ENCODE results near the gene CDK3.
"Not testable (repeated sequence)": the region's sequence is repeated elsewhere in the genome, so short reads cannot be mapped to it uniquely, and the experiment has no call there.

CDK3 gene

DNA sequence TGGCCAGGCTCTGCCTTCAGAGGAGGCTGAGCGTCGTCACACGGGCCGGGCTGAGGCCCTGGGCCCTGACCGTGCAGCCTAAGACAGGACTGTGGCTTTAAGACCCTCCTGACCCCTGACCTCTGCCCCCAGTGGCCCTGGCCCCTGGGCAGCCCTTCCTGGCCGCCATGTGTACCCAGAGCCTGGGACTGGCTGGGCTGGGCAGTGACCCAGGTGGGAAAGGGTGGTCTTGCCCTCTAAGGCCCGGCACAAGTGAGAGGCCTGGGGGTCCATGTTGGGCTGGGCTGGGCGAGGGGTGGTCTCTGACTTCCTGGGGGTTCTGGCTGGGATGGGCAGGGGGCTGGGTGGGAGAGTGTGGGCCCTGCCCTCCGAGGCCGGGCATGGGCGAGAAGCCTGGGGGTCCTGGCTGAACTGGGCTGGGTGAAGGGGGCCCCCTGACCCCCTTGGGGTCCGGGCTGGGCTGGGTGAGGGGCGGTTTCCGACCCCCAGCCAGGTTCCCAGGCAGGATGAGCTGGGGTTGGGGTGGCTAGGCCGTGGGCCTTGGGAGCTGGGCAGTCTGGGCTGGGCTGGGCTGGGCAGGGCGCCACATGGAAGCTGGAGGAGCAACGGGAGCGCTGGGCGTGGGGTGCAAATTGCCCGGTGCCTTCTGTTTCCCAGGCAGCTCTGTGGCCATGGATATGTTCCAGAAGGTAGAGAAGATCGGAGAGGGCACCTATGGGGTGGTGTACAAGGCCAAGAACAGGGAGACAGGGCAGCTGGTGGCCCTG is at the start of gene CDK3:
CDK3 (plus strand) TSS at position 101 of the 767 bp plus-strand sequence; CDS start at position 672, 571 bp downstream.
- TF ChIP-seq, protein P1, sequence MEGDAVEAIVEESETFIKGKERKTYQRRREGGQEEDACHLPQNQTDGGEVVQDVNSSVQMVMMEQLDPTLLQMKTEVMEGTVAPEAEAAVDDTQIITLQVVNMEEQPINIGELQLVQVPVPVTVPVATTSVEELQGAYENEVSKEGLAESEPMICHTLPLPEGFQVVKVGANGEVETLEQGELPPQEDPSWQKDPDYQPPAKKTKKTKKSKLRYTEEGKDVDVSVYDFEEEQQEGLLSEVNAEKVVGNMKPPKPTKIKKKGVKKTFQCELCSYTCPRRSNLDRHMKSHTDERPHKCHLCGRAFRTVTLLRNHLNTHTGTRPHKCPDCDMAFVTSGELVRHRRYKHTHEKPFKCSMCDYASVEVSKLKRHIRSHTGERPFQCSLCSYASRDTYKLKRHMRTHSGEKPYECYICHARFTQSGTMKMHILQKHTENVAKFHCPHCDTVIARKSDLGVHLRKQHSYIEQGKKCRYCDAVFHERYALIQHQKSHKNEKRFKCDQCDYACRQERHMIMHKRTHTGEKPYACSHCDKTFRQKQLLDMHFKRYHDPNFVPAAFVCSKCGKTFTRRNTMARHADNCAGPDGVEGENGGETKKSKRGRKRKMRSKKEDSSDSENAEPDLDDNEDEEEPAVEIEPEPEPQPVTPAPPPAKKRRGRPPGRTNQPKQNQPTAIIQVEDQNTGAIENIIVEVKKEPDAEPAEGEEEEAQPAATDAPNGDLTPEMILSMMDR (IDR thresholded peaks at IDR 0.05; ENCODE audit: low read depth, low read length, missing control alignments): no peak
- in situ Hi-C loops (cut with HindIII; ENCODE audit: low pct_ligation_motif_present, low sequenced_read_pairs): no loop called here
- H3K4me3 ChIP-seq (ENCODE audit: low read depth, low read length): no peak within 1 kb of the TSS
- no peaks in the 10 kb centered on the region for H3K36me3 ChIP-seq (replicated peaks)
- H3K27me3 ChIP-seq (replicated peaks): no peaks in the 10 kb centered on the region
- no peak for DNase-seq
- no peak within 1 kb of the TSS for H3K27ac ChIP-seq

DNA sequence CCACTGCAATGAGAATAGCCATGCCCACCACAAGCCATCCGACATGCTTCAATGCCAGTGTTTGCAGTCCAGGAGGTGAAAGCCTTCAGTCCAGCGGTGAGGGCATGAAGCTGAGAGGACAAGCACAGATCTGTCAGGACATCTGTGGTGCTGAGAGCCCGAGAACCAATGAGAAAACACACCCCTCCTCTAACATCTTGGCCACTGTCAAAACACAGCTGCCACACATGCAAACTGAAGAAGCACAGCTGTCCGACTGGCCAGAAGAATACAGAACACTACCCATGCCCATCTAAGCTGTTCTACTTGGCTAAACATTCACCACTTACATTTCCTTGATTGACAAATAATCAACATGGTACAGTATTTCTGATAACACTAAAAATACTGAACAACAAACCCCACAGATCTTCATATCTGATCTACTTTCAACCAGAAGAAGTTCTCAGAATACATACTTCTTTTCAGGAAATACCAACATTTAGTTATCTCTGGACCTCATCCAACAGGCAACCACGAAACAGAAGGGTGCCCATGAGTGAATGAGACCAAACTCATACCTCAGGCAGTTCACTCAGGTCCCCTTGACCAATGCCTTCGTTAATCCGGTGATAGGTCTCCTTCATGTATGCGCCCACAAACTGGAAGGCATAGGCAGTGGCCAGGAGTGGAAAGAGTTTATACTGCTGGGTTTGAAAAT is 49.6 kb upstream of the CDK3 start:
- DNase-seq: no peak
- TF ChIP-seq, protein P1 (IDR thresholded peaks at IDR 0.05; ENCODE audit: low read depth, low read length, missing control alignments): no peak
- Histone ChIP-seq H3K4me3 (ENCODE audit: low read depth, low read length) (no peak overlapping the region), H3K27ac (no peak overlapping the region), H3K36me3 (replicated peaks) (peaks cover 70% of the 10 kb centered on the region), H3K27me3 (replicated peaks) (no peaks in the 10 kb centered on the region)
- in situ Hi-C loops (cut with HindIII; ENCODE audit: low pct_ligation_motif_present, low sequenced_read_pairs): no loop called here

GRCh38 chr17:75959051-75959838 is 41.4 kb upstream of the CDK3 start:
- TF ChIP-seq, protein P1 (IDR thresholded peaks at IDR 0.05; ENCODE audit: low read depth, low read length, missing control alignments): no peak
- in situ Hi-C loops (cut with HindIII; ENCODE audit: low pct_ligation_motif_present, low sequenced_read_pairs): no loop called here
- no peak for DNase-seq
- H3K27ac ChIP-seq: no peak overlapping the region
- peaks cover 17% of the 10 kb centered on the region for H3K36me3 ChIP-seq (replicated peaks)
- no peaks in the 10 kb centered on the region for H3K27me3 ChIP-seq (replicated peaks)
- H3K4me3 ChIP-seq (ENCODE audit: low read depth, low read length): no peak overlapping the region

GRCh38 chr17:75959839-75960511 is 40.7 kb upstream of the CDK3 start:
- peaks cover 13% of the 10 kb centered on the region for H3K36me3 ChIP-seq (replicated peaks)
- H3K4me3 ChIP-seq (ENCODE audit: low read depth, low read length): no peak overlapping the region
- H3K27ac ChIP-seq: no peak overlapping the region
- no peaks in the 10 kb centered on the region for H3K27me3 ChIP-seq (replicated peaks)
- TF ChIP-seq, protein P1 (IDR thresholded peaks at IDR 0.05; ENCODE audit: low read depth, low read length, missing control alignments): no peak
- in situ Hi-C loops (cut with HindIII; ENCODE audit: low pct_ligation_motif_present, low sequenced_read_pairs): no loop called here
- no peak for DNase-seq

GRCh38 chr17:75965468-75965867 is 35.2 kb upstream of the CDK3 start:
- in situ Hi-C loops (cut with HindIII; ENCODE audit: low pct_ligation_motif_present, low sequenced_read_pairs): no loop called here
- no peaks in the 10 kb centered on the region for H3K27me3 ChIP-seq (replicated peaks)
- TF ChIP-seq, protein P1 (IDR thresholded peaks at IDR 0.05; ENCODE audit: low read depth, low read length, missing control alignments): no peak
- H3K4me3 ChIP-seq (ENCODE audit: low read depth, low read length): no peak overlapping the region
- DNase-seq: no peak
- no peak overlapping the region for H3K27ac ChIP-seq
- peaks cover 7% of the 10 kb centered on the region for H3K36me3 ChIP-seq (replicated peaks)

DNA sequence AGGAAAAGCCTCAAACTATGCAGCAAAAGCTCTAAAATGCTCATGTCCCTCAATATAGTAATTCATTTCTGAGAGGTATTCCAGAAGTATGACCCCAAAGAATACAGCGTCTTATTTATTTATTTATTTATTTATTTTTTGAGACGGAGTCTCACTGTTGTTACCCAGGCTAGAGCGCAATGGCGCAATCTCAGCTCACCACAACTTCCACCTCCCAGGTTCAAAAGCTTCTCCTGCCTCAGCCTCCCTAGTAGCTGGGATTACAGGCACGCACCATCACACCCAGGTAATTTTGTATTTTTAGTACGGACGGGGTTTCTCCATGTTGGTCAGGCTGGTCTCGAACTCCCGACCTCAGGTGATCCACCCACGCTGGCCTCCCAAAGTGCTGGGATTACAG is 31.6 kb upstream of the CDK3 start:
- H3K27ac ChIP-seq; H3K27me3 ChIP-seq (replicated peaks); in situ Hi-C loops (cut with HindIII; ENCODE audit: low pct_ligation_motif_present, low sequenced_read_pairs); H3K4me3 ChIP-seq (ENCODE audit: low read depth, low read length); DNase-seq: not testable (repeated sequence)
- H3K36me3 ChIP-seq (replicated peaks): peaks cover 19% of the 10 kb centered on the region
